ENCODE data around the gene TMEM229A. TPM values are rescaled to one million over a fixed set of nuclear protein-coding genes. Genes with fewer than 3 reads are reported as not detected.

The TMEM229A gene
- total and polyA plus RNA-seq, 2 of the 8 experiments (the other 6 are each of a cell fraction or from before 2014, with no cell fraction given), result 0.33 to 0.54 TPM

DNA sequence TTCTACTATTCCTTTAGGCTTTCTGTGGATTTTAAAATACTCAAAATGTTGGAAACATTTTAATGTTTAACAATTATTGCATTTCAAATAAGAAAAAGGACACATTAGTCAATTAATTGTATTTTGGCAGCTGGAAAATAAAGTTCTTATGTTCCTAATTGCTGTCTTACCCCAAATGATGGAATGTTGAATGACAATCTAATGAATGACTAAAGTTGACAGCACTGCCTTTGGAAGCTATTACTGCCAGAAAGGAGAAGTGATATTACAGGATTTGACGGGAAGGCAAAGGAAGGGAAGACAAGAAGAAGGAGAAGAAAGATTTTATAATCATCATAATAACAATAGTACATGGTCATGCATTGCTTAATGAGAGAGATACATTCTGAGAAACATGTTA lies 23.4 kb upstream of the TMEM229A start:
- no peak overlapping the region for H3K9ac ChIP-seq (replicated peaks in 1 of 4; ENCODE audit: extremely low read depth in 1 of 4, low read depth in 3 of 4, low read length in 3 of 4)
- H4K8ac ChIP-seq (ENCODE audit: extremely low read depth, insufficient read depth, low read length), result no peak overlapping the region
- H3K79me2 ChIP-seq (ENCODE audit: control insufficient read depth in 1 of 2, insufficient read depth in 2 of 2, low read length in 2 of 2), result no peaks in the 10 kb centered on the region
- H2BK20ac ChIP-seq (ENCODE audit: low read length), result no peak overlapping the region
- H3K4me1 ChIP-seq (replicated peaks in 1 of 4; ENCODE audit: control insufficient read depth in 3 of 4, insufficient read depth in 4 of 4, low read length in 3 of 4), result no peaks in the 10 kb centered on the region
- H3K79me1 ChIP-seq (ENCODE audit: low read depth, low read length), result no peaks in the 10 kb centered on the region
- FAIRE-seq, result no peak
- H2BK5ac ChIP-seq (ENCODE audit: low read depth, low read length), result no peak overlapping the region
- H4K91ac ChIP-seq (replicated peaks; ENCODE audit: insufficient read length, low read length), result no peak overlapping the region
- H3K4me3 ChIP-seq (ENCODE audit: extremely low read depth in 1 of 4, insufficient read depth in 2 of 4, low read depth in 3 of 4, low read length in 4 of 4), result no peak overlapping the region
- no peak overlapping the region for H3K4ac ChIP-seq (replicated peaks; ENCODE audit: insufficient read length, low read depth, low read length)
- no peak overlapping the region for H2AK5ac ChIP-seq (ENCODE audit: low read depth, low read length)
- no peaks in the 10 kb centered on the region for H3K27me3 ChIP-seq (replicated peaks in 1 of 4; ENCODE audit: control insufficient read depth in 3 of 4, extremely low read depth in 1 of 4, insufficient read depth in 3 of 4, low read length in 3 of 4)
- no peak overlapping the region for H2BK15ac ChIP-seq (ENCODE audit: low read length)
- no peak for DNase-seq (ENCODE audit: low read depth in 1 of 2, low spot score in 2 of 2)
- ChIA-PET POLR2A (ENCODE audit: partially characterized antibody) (no interaction called here), CTCF (ENCODE audit: partially characterized antibody) (interaction anchor here (0.5 kb wide), 1 partner anchor 1703 kb away, joined by 3 read pairs; no protein-coding TSS in a partner anchor)
- no peaks in the 10 kb centered on the region for H3K23me2 ChIP-seq (ENCODE audit: low read depth, low read length)
- H3K23ac ChIP-seq (ENCODE audit: insufficient read length), result no peak overlapping the region
- no peak overlapping the region for H3K27ac ChIP-seq (ENCODE audit: low read depth, low read length)
- no peak for TF ChIP-seq CREB1 (IDR thresholded peaks at IDR 0.05)
- no peak for TF ChIP-seq TAF7 (optimal IDR thresholded peaks at IDR 0.05; ENCODE audit: borderline replicate concordance, low read depth, low read length)
- no peak for TF ChIP-seq GABPA (IDR thresholded peaks at IDR 0.05; ENCODE audit: borderline replicate concordance, insufficient read depth, low read length)
- no peak for TF ChIP-seq CTBP2 (IDR thresholded peaks at IDR 0.05; ENCODE audit: borderline replicate concordance, insufficient read depth, insufficient read length, low read length)
- TF ChIP-seq HDAC6 (IDR thresholded peaks at IDR 0.05; ENCODE audit: low read depth, low read length), result no peak
- TF ChIP-seq SUZ12 (IDR thresholded peaks at IDR 0.05; ENCODE audit: low read length), result no peak
- no peak overlapping the region for H3K18ac ChIP-seq (ENCODE audit: extremely low read depth, low read length)
- no peaks in the 10 kb centered on the region for H3K36me3 ChIP-seq (ENCODE audit: control insufficient read depth in 2 of 4, insufficient read depth in 4 of 4, low read length in 3 of 4)
- 88% methylated on average over 1 of the region's 1 CpG; no CpG with 5 or more reads in 1 of the 2 experiments for WGBS, 2 experiments (ENCODE audit: extremely low coverage in 1 of 2, insufficient coverage in 1 of 2, insufficient read length in 1 of 2, insufficient replicate concordance in 2 of 2, low coverage in 1 of 2, low lambda C conversion rate in 2 of 2, missing lambda C conversion rate in 1 of 2)
- no peak overlapping the region for H4K5ac ChIP-seq (ENCODE audit: insufficient read length, low read depth, low read length)
- H2BK12ac ChIP-seq (ENCODE audit: low read depth, low read length), result no peak overlapping the region
- no peak overlapping the region for H3K56ac ChIP-seq (replicated peaks; ENCODE audit: insufficient read length, low read depth, low read length)
- no peaks in the 10 kb centered on the region for H4K20me1 ChIP-seq (replicated peaks in 1 of 2; ENCODE audit: control insufficient read depth in 1 of 2, insufficient read depth in 2 of 2, low read length in 2 of 2)
- H3K14ac ChIP-seq (ENCODE audit: insufficient read length), result no peak overlapping the region
- H3K9me3 ChIP-seq (ENCODE audit: insufficient read depth in 2 of 2, low read depth in 1 of 2, low read length in 1 of 2), result no peaks in the 10 kb centered on the region
- H2AFZ ChIP-seq (ENCODE audit: low read length), result no peak overlapping the region
- H2BK120ac ChIP-seq (replicated peaks; ENCODE audit: low read depth, low read length), result no peak overlapping the region
- H3K4me2 ChIP-seq (ENCODE audit: insufficient read depth in 1 of 2, low read depth in 2 of 2, low read length in 2 of 2), result no peak overlapping the region
